ENCODE results near the gene MCTP2. TPM values are rescaled to one million over a fixed set of nuclear protein-coding genes. Genes with fewer than 3 reads are reported as not detected.

MCTP2 gene
- total RNA-seq, 1 experiment from 2014 or later: 0.19 TPM

GRCh38 chr15:94403331-94403730 lies 172.0 kb downstream of the MCTP2 start:
- ChIA-PET POLR2A (ENCODE audit: low non-redundant PET) (no interaction called here), CTCF (no interaction called here)
- TF ChIP-seq, protein P1, sequence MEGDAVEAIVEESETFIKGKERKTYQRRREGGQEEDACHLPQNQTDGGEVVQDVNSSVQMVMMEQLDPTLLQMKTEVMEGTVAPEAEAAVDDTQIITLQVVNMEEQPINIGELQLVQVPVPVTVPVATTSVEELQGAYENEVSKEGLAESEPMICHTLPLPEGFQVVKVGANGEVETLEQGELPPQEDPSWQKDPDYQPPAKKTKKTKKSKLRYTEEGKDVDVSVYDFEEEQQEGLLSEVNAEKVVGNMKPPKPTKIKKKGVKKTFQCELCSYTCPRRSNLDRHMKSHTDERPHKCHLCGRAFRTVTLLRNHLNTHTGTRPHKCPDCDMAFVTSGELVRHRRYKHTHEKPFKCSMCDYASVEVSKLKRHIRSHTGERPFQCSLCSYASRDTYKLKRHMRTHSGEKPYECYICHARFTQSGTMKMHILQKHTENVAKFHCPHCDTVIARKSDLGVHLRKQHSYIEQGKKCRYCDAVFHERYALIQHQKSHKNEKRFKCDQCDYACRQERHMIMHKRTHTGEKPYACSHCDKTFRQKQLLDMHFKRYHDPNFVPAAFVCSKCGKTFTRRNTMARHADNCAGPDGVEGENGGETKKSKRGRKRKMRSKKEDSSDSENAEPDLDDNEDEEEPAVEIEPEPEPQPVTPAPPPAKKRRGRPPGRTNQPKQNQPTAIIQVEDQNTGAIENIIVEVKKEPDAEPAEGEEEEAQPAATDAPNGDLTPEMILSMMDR (conservative IDR thresholded peaks at IDR 0.05; ENCODE audit: low read depth, low read length): no peak
- no peak for TF ChIP-seq EZH2 (IDR thresholded peaks at IDR 0.05; ENCODE audit: borderline replicate concordance, low read depth, low read length, poor library complexity, severe bottlenecking)
- H3K4me3 ChIP-seq (ENCODE audit: low read depth, low read length, poor library complexity, severe bottlenecking): no peak overlapping the region
- no TSS peak for BruUV-seq (replicated peaks)
- no peaks in the 10 kb centered on the region for H3K27me3 ChIP-seq (replicated peaks; ENCODE audit: insufficient read depth, low read depth, low read length, poor library complexity)
- H3K27ac ChIP-seq (ENCODE audit: low read depth, low read length, poor library complexity, severe bottlenecking): peak overlapping the region; percentile 4
- peak; percentile 56 for DNase-seq (ENCODE audit: low spot score)
- H3K4me1 ChIP-seq (ENCODE audit: insufficient read depth, low read length, poor library complexity, severe bottlenecking): peaks cover 8% of the 10 kb centered on the region
- intact Hi-C loops (cut with micrococcal nuclease; ENCODE audit: unreplicated experiment): no loop called here
- H3K9me3 ChIP-seq (ENCODE audit: low read depth, low read length, poor library complexity, severe bottlenecking): no peaks in the 10 kb centered on the region
- no peaks in the 10 kb centered on the region for H3K36me3 ChIP-seq (ENCODE audit: insufficient read depth, low read length, poor library complexity, severe bottlenecking)

DNA sequence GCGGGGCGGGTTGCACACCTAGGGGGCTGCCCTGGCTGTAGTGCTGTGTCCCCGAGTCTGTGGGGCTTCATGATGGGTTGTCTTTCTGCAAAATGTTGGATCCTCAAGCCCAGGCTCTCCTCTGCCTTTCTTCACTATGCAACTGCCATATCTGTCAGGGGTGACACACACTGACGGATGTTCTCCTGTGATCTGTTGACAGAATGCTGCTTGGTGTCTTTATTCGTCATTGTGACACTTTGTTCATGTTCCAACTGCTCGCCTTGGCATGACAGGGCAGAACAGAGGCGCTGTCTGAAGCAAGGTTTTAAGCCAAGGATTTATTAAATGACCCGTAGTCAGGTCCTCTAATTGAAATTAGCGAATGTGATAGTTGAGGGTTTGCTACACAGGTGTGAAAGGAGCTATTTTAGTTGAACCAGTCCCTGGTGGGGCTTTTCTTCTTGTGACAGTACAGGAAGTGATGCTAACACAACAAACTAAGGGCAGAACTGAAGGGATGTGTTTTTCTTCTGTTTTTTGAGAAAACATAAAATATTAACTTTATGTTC lies 173.4 kb downstream of the MCTP2 start:
- H3K9me3 ChIP-seq (ENCODE audit: low read depth, low read length, poor library complexity, severe bottlenecking): no peaks in the 10 kb centered on the region
- H3K4me3 ChIP-seq (ENCODE audit: low read depth, low read length, poor library complexity, severe bottlenecking): no peak overlapping the region
- POLR2A ChIA-PET (ENCODE audit: low non-redundant PET): no interaction called here
- no peaks in the 10 kb centered on the region for H3K27me3 ChIP-seq (replicated peaks; ENCODE audit: insufficient read depth, low read depth, low read length, poor library complexity)
- intact Hi-C loops (cut with micrococcal nuclease; ENCODE audit: unreplicated experiment): no loop called here
- no TSS peak for BruUV-seq (replicated peaks)
- no peak for DNase-seq (ENCODE audit: low spot score)
- H3K36me3 ChIP-seq (ENCODE audit: insufficient read depth, low read length, poor library complexity, severe bottlenecking): no peaks in the 10 kb centered on the region
- H3K27ac ChIP-seq (ENCODE audit: low read depth, low read length, poor library complexity, severe bottlenecking): no peak overlapping the region
- TF ChIP-seq, protein P1 (conservative IDR thresholded peaks at IDR 0.05; ENCODE audit: low read depth, low read length): no peak
- no peak for TF ChIP-seq EZH2 (IDR thresholded peaks at IDR 0.05; ENCODE audit: borderline replicate concordance, low read depth, low read length, poor library complexity, severe bottlenecking)
- CTCF ChIA-PET: no interaction called here
- peaks cover 8% of the 10 kb centered on the region for H3K4me1 ChIP-seq (ENCODE audit: insufficient read depth, low read length, poor library complexity, severe bottlenecking)

DNA sequence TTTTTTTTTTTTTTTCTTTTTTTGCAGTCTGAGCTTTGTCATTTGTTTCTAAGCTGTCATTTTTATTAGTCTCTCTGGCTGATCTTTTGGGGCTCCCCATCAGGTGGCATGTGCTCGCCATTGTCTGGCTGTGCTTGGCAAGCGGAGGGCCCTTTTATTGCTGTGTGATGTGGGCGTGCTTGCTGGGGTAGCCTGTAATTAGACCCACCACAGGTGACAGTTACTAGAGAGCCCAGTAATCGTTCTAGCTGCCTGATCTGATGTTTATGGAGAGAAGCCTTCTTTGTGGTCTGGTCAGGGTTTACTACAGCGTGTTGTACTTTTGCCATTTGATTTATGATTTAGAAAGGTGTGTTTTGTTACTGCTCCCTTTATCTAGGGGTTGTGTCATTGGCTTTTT lies 179.9 kb downstream of the MCTP2 start:
- TF ChIP-seq EZH2 (IDR thresholded peaks at IDR 0.05; ENCODE audit: borderline replicate concordance, low read depth, low read length, poor library complexity, severe bottlenecking): no peak
- TF ChIP-seq, protein P1 (conservative IDR thresholded peaks at IDR 0.05; ENCODE audit: low read depth, low read length): no peak
- DNase-seq (ENCODE audit: low spot score): peak; percentile 5

More for the DNA sequence above, 179.9 kb downstream of the MCTP2 start:
- intact Hi-C loops (cut with micrococcal nuclease; ENCODE audit: unreplicated experiment): loop anchor here (5.0 to 10.0 kb wide), 3 partner anchors 166 to 611 kb away; no protein-coding TSS in a partner anchor
- Histone ChIP-seq H3K9me3 (ENCODE audit: low read depth, low read length, poor library complexity, severe bottlenecking) (no peaks in the 10 kb centered on the region), H3K36me3 (ENCODE audit: insufficient read depth, low read length, poor library complexity, severe bottlenecking) (no peaks in the 10 kb centered on the region), H3K4me1 (ENCODE audit: insufficient read depth, low read length, poor library complexity, severe bottlenecking) (no peaks in the 10 kb centered on the region), H3K4me3 (ENCODE audit: low read depth, low read length, poor library complexity, severe bottlenecking) (no peak overlapping the region), H3K27ac (ENCODE audit: low read depth, low read length, poor library complexity, severe bottlenecking) (no peak overlapping the region), H3K27me3 (replicated peaks; ENCODE audit: insufficient read depth, low read depth, low read length, poor library complexity) (no peaks in the 10 kb centered on the region)
- POLR2A ChIA-PET (ENCODE audit: low non-redundant PET): no interaction called here
- CTCF ChIA-PET: no interaction called here
- BruUV-seq (replicated peaks): no TSS peak
